ENCODE results near the gene TTC33. TPM values are rescaled to one million over a fixed set of nuclear protein-coding genes. Genes with fewer than 3 reads are reported as not detected.

Gene TTC33, protein sequence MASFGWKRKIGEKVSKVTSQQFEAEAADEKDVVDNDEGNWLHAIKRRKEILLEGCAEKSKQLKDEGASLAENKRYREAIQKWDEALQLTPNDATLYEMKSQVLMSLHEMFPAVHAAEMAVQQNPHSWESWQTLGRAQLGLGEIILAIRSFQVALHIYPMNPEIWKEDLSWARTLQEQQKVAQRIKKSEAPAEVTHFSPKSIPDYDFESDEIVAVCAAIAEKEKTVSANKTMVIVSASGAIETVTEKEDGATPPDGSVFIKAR
- total RNA-seq (2021; ENCODE audit: unreplicated experiment) (12.6 TPM), Bru-seq, nascent RNA (percentile 53 among the genes with signal in this experiment), BruChase-seq, experiment 1, labeled RNA remaining after a 2-hour chase (percentile 52 among the genes with signal in this experiment), BruChase-seq, experiment 2, labeled RNA remaining after a 6-hour chase (percentile 51 among the genes with signal in this experiment)
- polyA plus RNA-seq (2012; ENCODE audit: insufficient read length): 7.1 TPM
- long read RNA-seq, transcript TTC33-201 (5 exons, 2,612 nt): major isoform, 39 of 50 reads
- long read RNA-seq, partial matches to known transcripts: 3 of 50 reads
- long read RNA-seq, other reads (novel, unspliced or antisense): 6 of 50 reads

DNA sequence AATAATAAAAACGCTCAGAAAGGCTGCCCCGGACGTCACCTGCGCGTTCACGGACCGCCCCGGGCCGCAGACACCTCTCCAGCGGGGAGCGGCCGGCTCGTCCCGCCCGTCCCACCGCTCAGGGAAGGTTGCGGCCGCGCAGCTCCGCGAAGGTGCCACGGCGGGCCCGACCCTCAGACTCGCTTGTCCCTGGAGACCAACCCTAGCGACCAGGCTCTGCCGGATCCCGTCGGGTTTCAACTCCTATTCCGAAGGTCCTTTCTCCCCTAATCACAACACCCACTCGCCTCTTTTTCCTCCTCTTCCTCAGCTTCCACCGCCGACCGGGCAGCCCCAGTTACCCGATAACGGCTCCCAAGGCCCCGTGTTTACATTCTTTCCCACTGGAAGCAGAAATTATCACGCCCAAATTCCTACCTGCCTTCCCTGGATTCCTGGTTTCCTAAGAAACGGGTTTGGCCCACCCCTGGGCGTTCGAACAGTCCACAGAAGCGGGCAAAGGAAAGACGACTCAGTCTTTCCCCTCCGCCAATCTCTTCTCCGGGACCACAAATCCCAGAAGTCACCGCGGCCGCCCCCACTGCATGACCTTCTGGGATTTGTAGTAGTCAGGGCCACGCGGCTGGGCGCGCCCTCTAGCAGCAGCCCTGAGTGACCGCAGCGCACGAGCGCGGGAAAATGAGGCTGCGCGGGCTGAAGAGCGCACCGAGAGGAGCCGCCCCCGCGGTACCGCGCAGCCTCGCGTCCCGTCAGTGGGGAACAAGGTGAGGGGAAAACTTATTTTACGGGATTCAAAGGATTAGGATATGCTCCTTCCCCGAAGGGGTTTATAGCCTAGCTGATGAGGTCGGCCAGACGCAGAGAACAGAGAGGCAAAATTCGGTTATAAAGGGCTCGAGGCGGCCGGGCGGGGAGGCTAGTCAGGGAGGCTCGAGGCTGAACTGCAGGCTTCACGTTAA is at the start of gene TTC33:
Gene TTC33 (minus strand): TSS at position 555 of the 959 bp plus-strand sequence. CDS start 8,943 bp downstream, outside the sequence.
- intact Hi-C loops (cut with micrococcal nuclease; ENCODE audit: unreplicated experiment): loop anchor here (5.0 kb wide), 1 partner anchor 122 kb away; no protein-coding TSS in a partner anchor

More for the DNA sequence above, at the start of gene TTC33:
- in situ Hi-C loops (cut with HindIII; ENCODE audit: low pct_unique_long_range_greater_than_20kb, low sequenced_read_pairs): no loop called here
- Histone ChIP-seq H3K4me1 (ENCODE audit: control insufficient read depth, insufficient read depth, low read length) (peaks cover 9% of the 10 kb centered on the region), H3K36me3 (ENCODE audit: control insufficient read depth, insufficient read depth, low read length) (peaks cover 16% of the 10 kb centered on the region), H3K9me3 (ENCODE audit: control insufficient read depth, insufficient read depth, low read depth, low read length) (no peaks in the 10 kb centered on the region), H3K27me3 (ENCODE audit: control insufficient read depth, insufficient read depth, low read length) (no peaks in the 10 kb centered on the region), H3K4me3 (ENCODE audit: low read depth in 2 of 2, low read length in 2 of 2) (peak within 1 kb of the TSS; percentile 90 to 93), H3K27ac (ENCODE audit: low read length) (peak within 1 kb of the TSS; percentile 88)
- TF ChIP-seq POLR2AphosphoS5 (IDR thresholded peaks at IDR 0.05; ENCODE audit: low read depth, low read length) (peak; percentile 80), TCF7L2 (IDR thresholded peaks at IDR 0.05; ENCODE audit: low read depth, low read length) (no peak), SIN3A (IDR thresholded peaks at IDR 0.05; ENCODE audit: borderline replicate concordance, insufficient read depth, low read depth, low read length) (peak; percentile 60; the same call in 1 of the 2 replicates)
- TF ChIP-seq, protein P1, sequence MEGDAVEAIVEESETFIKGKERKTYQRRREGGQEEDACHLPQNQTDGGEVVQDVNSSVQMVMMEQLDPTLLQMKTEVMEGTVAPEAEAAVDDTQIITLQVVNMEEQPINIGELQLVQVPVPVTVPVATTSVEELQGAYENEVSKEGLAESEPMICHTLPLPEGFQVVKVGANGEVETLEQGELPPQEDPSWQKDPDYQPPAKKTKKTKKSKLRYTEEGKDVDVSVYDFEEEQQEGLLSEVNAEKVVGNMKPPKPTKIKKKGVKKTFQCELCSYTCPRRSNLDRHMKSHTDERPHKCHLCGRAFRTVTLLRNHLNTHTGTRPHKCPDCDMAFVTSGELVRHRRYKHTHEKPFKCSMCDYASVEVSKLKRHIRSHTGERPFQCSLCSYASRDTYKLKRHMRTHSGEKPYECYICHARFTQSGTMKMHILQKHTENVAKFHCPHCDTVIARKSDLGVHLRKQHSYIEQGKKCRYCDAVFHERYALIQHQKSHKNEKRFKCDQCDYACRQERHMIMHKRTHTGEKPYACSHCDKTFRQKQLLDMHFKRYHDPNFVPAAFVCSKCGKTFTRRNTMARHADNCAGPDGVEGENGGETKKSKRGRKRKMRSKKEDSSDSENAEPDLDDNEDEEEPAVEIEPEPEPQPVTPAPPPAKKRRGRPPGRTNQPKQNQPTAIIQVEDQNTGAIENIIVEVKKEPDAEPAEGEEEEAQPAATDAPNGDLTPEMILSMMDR (IDR thresholded peaks at IDR 0.05): peak; percentile 86
- TF ChIP-seq, protein P2, sequence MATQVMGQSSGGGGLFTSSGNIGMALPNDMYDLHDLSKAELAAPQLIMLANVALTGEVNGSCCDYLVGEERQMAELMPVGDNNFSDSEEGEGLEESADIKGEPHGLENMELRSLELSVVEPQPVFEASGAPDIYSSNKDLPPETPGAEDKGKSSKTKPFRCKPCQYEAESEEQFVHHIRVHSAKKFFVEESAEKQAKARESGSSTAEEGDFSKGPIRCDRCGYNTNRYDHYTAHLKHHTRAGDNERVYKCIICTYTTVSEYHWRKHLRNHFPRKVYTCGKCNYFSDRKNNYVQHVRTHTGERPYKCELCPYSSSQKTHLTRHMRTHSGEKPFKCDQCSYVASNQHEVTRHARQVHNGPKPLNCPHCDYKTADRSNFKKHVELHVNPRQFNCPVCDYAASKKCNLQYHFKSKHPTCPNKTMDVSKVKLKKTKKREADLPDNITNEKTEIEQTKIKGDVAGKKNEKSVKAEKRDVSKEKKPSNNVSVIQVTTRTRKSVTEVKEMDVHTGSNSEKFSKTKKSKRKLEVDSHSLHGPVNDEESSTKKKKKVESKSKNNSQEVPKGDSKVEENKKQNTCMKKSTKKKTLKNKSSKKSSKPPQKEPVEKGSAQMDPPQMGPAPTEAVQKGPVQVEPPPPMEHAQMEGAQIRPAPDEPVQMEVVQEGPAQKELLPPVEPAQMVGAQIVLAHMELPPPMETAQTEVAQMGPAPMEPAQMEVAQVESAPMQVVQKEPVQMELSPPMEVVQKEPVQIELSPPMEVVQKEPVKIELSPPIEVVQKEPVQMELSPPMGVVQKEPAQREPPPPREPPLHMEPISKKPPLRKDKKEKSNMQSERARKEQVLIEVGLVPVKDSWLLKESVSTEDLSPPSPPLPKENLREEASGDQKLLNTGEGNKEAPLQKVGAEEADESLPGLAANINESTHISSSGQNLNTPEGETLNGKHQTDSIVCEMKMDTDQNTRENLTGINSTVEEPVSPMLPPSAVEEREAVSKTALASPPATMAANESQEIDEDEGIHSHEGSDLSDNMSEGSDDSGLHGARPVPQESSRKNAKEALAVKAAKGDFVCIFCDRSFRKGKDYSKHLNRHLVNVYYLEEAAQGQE (IDR thresholded peaks at IDR 0.05; ENCODE audit: insufficient read depth in 1 of 2, low read depth in 2 of 2, low read length in 1 of 2): no peak
- DNase-seq (ENCODE audit: low read depth, low spot score) (peak; percentile 81), ATAC-seq (peak; percentile 96)
- ChIA-PET POLR2A (no interaction called here), CTCF (no interaction called here)
- BruUV-seq (replicated peaks): TSS peak; percentile 23
